COLO668 (cell line): Measurements from ENCODE around the gene ALDH3B1.

Experiments used
- DNase-seq: peaks from one replicate; lab custom pipeline; 2025; ENCODE audit not compliant: unreplicated experiment; lab: John Stamatoyannopoulos, UW

Gene ALDH3B1

GRCh38 chr11:68066742-68067141, 56.6 kb downstream of the ALDH3B1 start:
- DNase-seq = no peak

- no peak for DNase-seq
Observed at GRCh38 chr11:68067991-68068390, 57.9 kb downstream of the ALDH3B1 start.

GRCh38 chr11:68071281-68072048, 61.3 kb downstream of the ALDH3B1 start:
- no peak for DNase-seq

GRCh38 chr11:68074584-68075352, 64.6 kb downstream of the ALDH3B1 start:
- DNase-seq = no peak

- DNase-seq = no peak
Observed at GRCh38 chr11:68076371-68077042, 66.4 kb downstream of the ALDH3B1 start.

DNA sequence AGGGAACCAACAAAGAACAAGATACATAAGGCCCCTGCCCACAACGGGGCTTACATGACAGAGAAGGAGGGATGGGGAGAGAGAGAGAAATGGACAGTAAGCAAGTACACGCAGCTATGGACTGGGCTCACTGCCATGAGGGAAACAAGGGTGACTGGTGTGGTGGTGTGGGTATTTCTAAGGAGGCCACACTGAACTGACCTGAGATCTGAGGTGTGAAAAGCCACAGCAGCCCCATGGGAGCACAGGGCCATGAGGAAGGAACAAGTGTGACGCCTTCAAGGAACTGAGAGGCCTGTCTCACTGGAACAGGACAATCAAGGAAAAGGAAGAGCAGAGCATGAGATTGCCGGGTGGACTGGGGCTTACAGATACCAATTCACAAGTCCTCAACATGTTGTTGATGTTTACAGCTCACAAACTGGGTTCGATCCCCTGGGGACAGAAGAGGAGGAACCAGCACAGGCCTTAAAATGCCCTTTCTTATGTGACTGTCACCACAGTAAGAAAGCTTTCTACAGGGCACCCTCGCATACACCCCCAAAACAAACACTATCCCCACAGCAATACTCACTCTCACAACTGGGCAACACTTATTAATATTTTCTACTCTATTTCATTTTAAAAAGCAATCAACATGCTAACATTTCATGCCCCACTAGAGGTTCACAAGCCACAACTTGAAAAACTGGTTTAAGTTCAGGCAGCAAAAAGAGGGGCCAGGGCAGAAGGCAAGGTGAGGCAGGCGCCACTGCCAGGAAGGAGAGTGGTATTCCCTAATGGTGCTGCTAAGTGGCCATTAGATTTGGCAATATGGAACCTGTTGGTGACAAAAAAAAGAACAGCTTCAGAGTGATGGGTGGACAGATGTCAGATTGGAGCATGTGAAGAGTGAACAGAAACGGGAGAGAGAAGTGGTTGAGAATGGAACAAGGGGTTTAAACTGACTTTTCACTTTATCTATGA, 67.8 kb downstream of the ALDH3B1 start:
- no peak for DNase-seq
